CD4-positive, alpha-beta T cell treated with Interleukin-4 for 1 hour (primary cell): Measurements from ENCODE around the gene TARBP1.
"Not testable (repeated sequence)": the region's sequence is repeated elsewhere in the genome, so short reads cannot be mapped to it uniquely, and the experiment has no call there.

Experiments
- DNase-seq, 2 donors: peaks; one replicate each; pipeline ENCODE4 v3.0.0-alpha.2; 2020 to 2022

The TARBP1 gene

GRCh38 chr1:234478481-234479309, at the start of gene TARBP1:
TARBP1 (minus strand) TSS chr1:234479179; CDS start chr1:234479103, 76 bp downstream.
- DNase-seq = peak; percentile 70 to 74

GRCh38 chr1:234528074-234528865, 49.3 kb upstream of the TARBP1 start:
- no peak for DNase-seq

GRCh38 chr1:234527346-234527745, 48.4 kb upstream of the TARBP1 start:
- DNase-seq = no peak

GRCh38 chr1:234526922-234527321, 47.9 kb upstream of the TARBP1 start:
- DNase-seq = no peak

GRCh38 chr1:234525099-234525799, 46.3 kb upstream of the TARBP1 start:
- no peak for DNase-seq

- DNase-seq = no peak
These were observed 42.9 kb upstream of the TARBP1 start for GRCh38 chr1:234521836-234522235.

GRCh38 chr1:234520908-234521817, 42.2 kb upstream of the TARBP1 start:
- no peak for DNase-seq

GRCh38 chr1:234519506-234519905, 40.5 kb upstream of the TARBP1 start:
- DNase-seq = no peak

- no peak for DNase-seq
These were observed 39.9 kb upstream of the TARBP1 start for GRCh38 chr1:234518876-234519275.

- not testable (repeated sequence) for DNase-seq
These were observed 39.1 kb upstream of the TARBP1 start for GRCh38 chr1:234518086-234518485.

GRCh38 chr1:234517110-234517802, 38.3 kb upstream of the TARBP1 start:
- DNase-seq = no peak

GRCh38 chr1:234515821-234516241, 36.9 kb upstream of the TARBP1 start:
- no peak for DNase-seq

GRCh38 chr1:234515411-234515810, 36.4 kb upstream of the TARBP1 start:
- no peak for DNase-seq

GRCh38 chr1:234512451-234512861, 33.5 kb upstream of the TARBP1 start:
- DNase-seq = peak in 1 of 2 donors; percentile 47

GRCh38 chr1:234509457-234510328, 30.7 kb upstream of the TARBP1 start:
- DNase-seq = no peak

- no peak for DNase-seq
These were observed 28.8 kb upstream of the TARBP1 start for GRCh38 chr1:234507626-234508387.

GRCh38 chr1:234507089-234507488, 28.1 kb upstream of the TARBP1 start:
- DNase-seq = no peak

- DNase-seq = no peak
These were observed 26.8 kb upstream of the TARBP1 start for GRCh38 chr1:234505769-234506102.

- DNase-seq = no peak
These were observed 26.2 kb upstream of the TARBP1 start for GRCh38 chr1:234504969-234505768.
